GM12864 (cell line): ENCODE measurements around the gene STOML1.

ENCODE experiments used
- DNase-seq: peaks from one replicate; pipeline ENCODE4 v3.0.0-alpha.2; 2011; ENCODE audit warnings: low read depth
- H3K4me3 ChIP-seq: 2 replicates; pipeline ENCODE4 v1.5.1; 2011; ENCODE audit warnings: mild to moderate bottlenecking, low read depth, low read length, control low read depth
- CTCF ChIP-seq: IDR thresholded peaks from 2 replicates; pipeline ENCODE4 v1.5.1; 2011; ENCODE audit warnings: low read depth, mild to moderate bottlenecking, moderate library complexity, low read length, control low read depth, inconsistent platforms; ENCODE audit errors: missing control alignments

Gene STOML1

GRCh38 chr15:73936181-73936580 is 55.9 kb downstream of the STOML1 start:
- no peak for DNase-seq
- H3K4me3 ChIP-seq, result no peak overlapping the region
- TF ChIP-seq CTCF, result no peak

GRCh38 chr15:73935547-73935946 is 56.5 kb downstream of the STOML1 start:
- DNase-seq, result no peak
- no peak for TF ChIP-seq CTCF
- no peak overlapping the region for H3K4me3 ChIP-seq

- H3K4me3 ChIP-seq, result no peak overlapping the region
- no peak for TF ChIP-seq CTCF
- DNase-seq, result no peak
Measured at GRCh38 chr15:73934281-73934680, 57.8 kb downstream of the STOML1 start.

GRCh38 chr15:73932381-73933191 is 59.5 kb downstream of the STOML1 start:
- no peak for TF ChIP-seq CTCF
- no peak for DNase-seq
- H3K4me3 ChIP-seq, result no peak overlapping the region

- no peak for TF ChIP-seq CTCF
- no peak for DNase-seq
- no peak overlapping the region for H3K4me3 ChIP-seq
Measured at GRCh38 chr15:73931441-73931840, 60.7 kb downstream of the STOML1 start.

GRCh38 chr15:73930790-73931281 is 61.3 kb downstream of the STOML1 start:
- DNase-seq, result no peak
- TF ChIP-seq CTCF, result no peak

GRCh38 chr15:73930371-73930770 is 61.7 kb downstream of the STOML1 start:
- DNase-seq, result no peak
- no peak for TF ChIP-seq CTCF
- H3K4me3 ChIP-seq, result no peak overlapping the region

More at GRCh38 chr15:73930790-73931281, 61.3 kb downstream of the STOML1 start:
- H3K4me3 ChIP-seq, result no peak overlapping the region
